ENCODE results near the gene TMEM184C.

The TMEM184C gene

DNA sequence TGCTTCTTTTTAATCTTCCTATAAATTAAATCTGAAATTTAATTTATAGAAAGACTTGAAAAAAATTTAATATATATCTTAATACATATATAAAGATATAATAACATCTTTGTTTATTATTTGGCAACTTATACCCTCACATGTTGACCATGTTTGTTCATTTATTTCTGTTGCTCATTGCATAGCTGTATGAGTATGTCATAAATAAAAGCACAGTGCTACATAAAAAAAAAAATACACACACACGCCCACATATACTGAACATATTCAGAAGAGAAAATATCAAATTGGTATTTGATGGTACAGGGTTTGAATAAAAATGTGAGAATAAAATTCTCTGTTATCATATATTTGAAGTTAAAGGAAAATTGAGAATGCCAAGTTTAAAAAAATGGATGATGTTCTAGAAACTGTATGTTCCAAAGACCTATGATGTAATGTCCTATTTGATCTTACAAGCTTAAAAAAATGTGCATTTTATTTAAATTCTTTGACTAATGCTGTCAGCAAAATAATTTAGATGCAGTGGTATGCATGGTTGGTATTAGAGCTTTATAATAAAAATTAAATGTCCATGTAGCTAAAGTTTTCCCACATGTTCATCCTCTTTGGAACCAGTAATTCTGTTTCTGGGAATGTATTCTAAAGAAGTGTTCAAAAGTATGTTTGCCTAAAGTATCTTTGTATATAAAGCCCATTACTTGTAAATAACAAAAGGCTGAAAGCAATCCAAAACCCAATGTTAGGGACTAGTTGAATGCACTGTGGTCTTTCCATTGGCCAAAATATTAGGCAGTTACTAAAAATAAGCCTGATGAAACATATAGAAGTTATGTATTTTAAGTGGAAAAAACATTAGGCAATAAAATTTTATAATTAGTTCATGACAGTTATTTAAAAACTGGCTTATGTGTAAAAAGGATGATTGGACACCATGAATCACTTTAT, 12.9 kb downstream of the TMEM184C start:
- Mint-ChIP-seq H3K27me3 (no peaks in the 10 kb centered on the region), H3K4me3 (no peak overlapping the region), H3K27ac (no peak overlapping the region), H3K9me3 (no peaks in the 10 kb centered on the region), H3K4me1 (no peaks in the 10 kb centered on the region)
- DNase-seq (no peak), ATAC-seq (no peak)

DNA sequence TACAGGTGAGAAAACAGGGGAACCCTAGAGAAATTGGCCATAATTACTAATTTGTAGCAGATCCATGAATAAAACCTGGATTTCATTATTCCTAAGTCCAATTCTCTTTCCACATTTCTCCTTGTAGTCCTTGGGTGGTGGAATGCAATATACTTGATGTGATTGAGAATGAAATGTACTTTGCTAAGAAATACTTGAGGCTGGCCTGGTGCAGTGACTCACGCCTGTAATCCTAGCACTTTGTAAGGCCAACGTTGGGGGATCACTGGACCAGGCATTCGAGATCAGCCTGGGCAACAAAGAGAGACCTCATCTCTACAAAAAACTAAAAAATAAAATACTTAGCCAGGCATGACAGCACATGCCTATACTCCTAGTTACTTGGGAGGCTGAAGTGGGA, 15.9 kb downstream of the TMEM184C start:
- Mint-ChIP-seq H3K27ac (no peak overlapping the region), H3K9me3 (peaks cover 4 to 9% of the 10 kb centered on the region in 2 donors), H3K27me3 (no peaks in the 10 kb centered on the region), H3K4me3 (no peak overlapping the region), H3K4me1 (peaks cover 11% of the 10 kb centered on the region)
- no peak for DNase-seq
- no peak for ATAC-seq

DNA sequence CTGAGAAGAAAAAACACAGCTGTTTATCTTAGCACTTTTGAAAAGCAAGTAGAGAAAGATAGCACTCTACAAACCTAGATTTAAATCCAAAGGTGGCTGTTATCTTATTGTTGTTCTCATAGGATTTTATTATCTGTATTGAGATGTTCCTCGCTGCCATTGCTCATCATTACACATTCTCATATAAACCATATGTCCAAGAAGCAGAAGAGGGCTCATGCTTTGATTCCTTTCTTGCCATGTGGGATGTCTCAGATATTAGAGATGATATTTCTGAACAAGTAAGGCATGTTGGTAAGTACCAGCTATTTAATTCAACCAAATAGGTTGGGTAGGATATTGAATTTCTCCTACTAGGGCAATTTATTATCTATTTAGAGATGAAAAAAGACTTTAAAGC, 16.4 kb downstream of the TMEM184C start:
- no peak overlapping the region for H3K4me3 Mint-ChIP-seq
- peaks cover 11% of the 10 kb centered on the region for H3K4me1 Mint-ChIP-seq

DNA sequence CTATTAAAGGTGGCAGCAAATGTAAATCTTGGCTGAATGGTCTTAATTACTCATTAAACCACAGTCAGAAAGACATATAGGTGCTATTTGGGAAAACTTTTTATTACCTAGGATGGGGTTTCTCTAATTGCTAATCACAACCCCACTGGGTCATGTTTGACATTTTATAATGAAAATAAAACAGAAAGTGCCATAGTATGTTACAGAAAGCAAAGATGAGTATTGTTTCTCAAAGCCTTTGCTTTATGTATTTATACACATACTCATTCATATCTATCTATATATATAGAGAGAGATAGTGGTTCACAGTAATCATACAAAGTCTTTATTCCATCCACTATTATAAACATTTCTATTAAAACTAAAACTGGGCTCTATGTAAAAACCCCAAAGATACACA, 18.2 kb downstream of the TMEM184C start:
- Mint-ChIP-seq H3K9me3 (peaks cover 4 to 9% of the 10 kb centered on the region in 2 donors), H3K27ac (no peak overlapping the region), H3K4me3 (no peak overlapping the region), H3K27me3 (no peaks in the 10 kb centered on the region), H3K4me1 (peaks cover 27% of the 10 kb centered on the region)
- DNase-seq, result no peak
- ATAC-seq, result no peak

More for the DNA sequence above, 16.4 kb downstream of the TMEM184C start:
- Mint-ChIP-seq H3K27ac (no peak overlapping the region), H3K9me3 (peaks cover 4 to 9% of the 10 kb centered on the region in 2 donors), H3K27me3 (no peaks in the 10 kb centered on the region)
- ATAC-seq, result no peak
- DNase-seq, result no peak

DNA sequence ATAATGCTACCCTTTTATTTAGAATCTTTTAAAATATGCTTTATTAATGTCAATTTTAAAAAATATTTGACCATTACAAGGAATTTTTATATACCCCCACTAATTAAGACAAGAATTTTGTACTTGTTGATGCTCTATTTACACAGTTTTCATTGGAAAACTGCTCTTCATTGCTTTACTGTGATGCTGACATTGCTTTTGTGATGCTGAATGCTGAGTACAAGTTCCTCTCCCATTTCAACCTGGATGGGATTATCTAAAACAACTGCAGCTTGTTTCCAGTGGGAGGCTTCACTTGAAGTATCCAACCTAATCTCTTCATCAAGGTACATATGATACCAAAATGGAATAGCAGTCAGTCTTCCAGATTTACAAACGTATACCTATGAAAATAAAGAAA, 21.2 kb downstream of the TMEM184C start:
- H3K27ac Mint-ChIP-seq, result no peak overlapping the region
- no peak for ATAC-seq

DNA sequence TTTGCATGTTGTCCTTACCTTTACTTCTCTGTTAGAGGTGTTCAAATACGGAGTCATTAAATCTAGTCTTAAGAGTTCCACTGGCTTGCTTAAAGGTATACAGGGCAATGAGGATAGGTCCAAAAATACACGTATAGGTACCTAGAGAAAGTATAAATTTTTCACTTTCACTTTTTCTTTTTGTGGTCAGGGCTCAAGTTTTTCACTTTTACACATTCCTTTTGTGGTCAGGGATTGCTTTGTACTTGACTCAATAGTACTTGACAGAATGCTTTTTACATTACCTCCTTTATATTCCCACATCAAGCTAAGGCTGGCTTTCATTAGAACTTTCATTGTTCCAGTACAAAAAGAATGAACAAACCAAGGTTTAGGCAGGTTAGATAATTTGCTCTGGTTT, 21.7 kb downstream of the TMEM184C start:
- peak; percentile 65 for ATAC-seq
- H3K27ac Mint-ChIP-seq, result no peak overlapping the region
- peak overlapping the region; percentile 24 to 34 for H3K4me3 Mint-ChIP-seq
- peaks cover 29% of the 10 kb centered on the region for H3K4me1 Mint-ChIP-seq
- H3K27me3 Mint-ChIP-seq, result no peaks in the 10 kb centered on the region
- H3K9me3 Mint-ChIP-seq, result peaks cover 4 to 9% of the 10 kb centered on the region in 2 donors
- no peak for DNase-seq

More for the DNA sequence above, 21.2 kb downstream of the TMEM184C start:
- Mint-ChIP-seq H3K27me3 (no peaks in the 10 kb centered on the region), H3K4me1 (peaks cover 29% of the 10 kb centered on the region), H3K4me3 (no peak overlapping the region), H3K9me3 (peaks cover 4 to 9% of the 10 kb centered on the region in 2 donors)
- DNase-seq, result no peak

DNA sequence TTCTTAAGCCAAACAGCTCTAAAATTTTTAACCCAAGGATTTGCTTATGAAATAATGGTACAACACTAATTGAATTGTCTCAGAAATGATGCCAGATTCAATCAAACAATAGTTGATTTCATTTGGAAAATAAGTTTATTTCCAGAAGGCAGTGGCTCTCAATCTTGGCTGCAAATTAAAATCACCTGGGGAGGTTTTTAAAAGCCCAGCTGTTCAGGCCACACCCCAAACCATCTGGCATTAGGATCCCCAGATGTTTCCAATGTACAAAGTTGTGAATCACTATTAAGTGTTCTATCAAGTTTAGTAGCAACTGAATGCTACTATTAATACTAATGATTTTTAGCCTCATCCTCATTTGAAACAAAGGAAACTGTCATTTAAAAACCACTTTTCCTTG, 22.2 kb downstream of the TMEM184C start:
- no peak for ATAC-seq
- H3K4me1 Mint-ChIP-seq, result peaks cover 29% of the 10 kb centered on the region
- H3K27me3 Mint-ChIP-seq, result no peaks in the 10 kb centered on the region
- H3K27ac Mint-ChIP-seq, result no peak overlapping the region
- peak overlapping the region in 1 of 2 donors; percentile 24 for H3K4me3 Mint-ChIP-seq
- H3K9me3 Mint-ChIP-seq, result peaks cover 4 to 9% of the 10 kb centered on the region in 2 donors
- no peak for DNase-seq

DNA sequence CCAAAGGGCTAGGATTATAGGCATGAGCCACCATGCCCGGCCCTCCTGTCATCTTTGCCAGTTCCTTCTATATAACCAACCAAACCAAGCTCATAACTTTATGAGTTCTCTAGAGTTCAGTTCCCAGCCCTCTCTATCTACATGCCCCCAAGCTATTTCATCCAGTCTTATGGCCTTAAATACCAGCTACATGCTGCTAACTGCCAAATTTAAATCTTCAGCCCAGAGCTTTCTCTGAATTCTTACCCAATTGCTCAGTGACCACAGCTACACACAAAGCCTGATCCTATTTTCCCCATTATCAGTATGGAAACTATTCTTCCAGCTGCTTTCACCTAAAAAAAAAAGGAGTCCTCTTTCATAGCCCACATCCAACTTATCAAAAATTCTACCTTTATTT, 23.1 kb downstream of the TMEM184C start:
- no peak for DNase-seq

DNA sequence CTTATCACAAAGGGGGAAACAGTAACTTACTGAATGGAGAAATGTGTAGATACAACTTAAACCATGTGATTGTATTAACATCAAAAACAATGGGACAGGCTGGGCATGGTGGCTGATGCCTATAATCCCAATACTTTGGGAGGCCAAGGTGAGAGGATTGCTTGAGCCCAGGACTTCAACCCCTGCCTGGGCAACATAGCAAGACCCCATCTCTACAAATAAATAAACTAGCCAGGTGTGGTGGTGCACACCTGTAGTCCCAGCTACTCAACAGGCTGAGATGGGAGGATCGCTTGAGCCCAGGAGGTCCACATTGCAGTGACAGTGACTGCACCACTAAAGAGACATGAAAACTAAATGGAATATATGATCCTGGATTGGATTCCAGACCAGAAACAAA, 26.4 kb downstream of the TMEM184C start:
- Mint-ChIP-seq H3K9me3 (no peaks in the 10 kb centered on the region), H3K4me1 (peaks cover 47% of the 10 kb centered on the region), H3K4me3 (no peak overlapping the region), H3K27ac (no peak overlapping the region), H3K27me3 (no peaks in the 10 kb centered on the region)
- DNase-seq (no peak), ATAC-seq (no peak)

More for the DNA sequence above, 23.1 kb downstream of the TMEM184C start:
- no peaks in the 10 kb centered on the region for H3K27me3 Mint-ChIP-seq
- no peak overlapping the region for H3K4me3 Mint-ChIP-seq
- H3K27ac Mint-ChIP-seq, result peak overlapping the region in 1 of 2 donors; percentile 65
- ATAC-seq, result no peak
- H3K9me3 Mint-ChIP-seq, result peaks cover 4 to 9% of the 10 kb centered on the region in 2 donors
- peaks cover 29% of the 10 kb centered on the region for H3K4me1 Mint-ChIP-seq

DNA sequence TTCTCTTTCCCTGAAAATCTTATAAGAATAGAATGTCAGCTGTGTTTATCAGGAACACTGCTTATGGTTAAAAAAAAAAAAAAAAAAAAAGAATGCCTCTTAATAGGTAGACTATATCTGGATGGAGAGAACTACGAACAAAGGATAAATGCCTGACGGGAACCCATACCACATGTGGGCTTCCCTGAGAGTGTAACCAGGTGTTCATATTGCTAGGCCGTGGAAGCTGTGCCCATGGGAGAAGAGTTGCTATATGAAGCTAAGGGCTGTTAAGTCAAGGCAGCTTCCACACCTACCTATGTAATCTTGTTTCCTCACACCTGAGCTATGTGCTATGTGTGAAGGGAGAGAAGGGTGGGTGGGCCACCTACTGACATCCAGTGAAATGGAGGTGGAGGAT, 27.3 kb downstream of the TMEM184C start:
- no peak for ATAC-seq
- no peak overlapping the region for H3K27ac Mint-ChIP-seq
- no peaks in the 10 kb centered on the region for H3K27me3 Mint-ChIP-seq
- DNase-seq, result no peak
- peaks cover 47% of the 10 kb centered on the region for H3K4me1 Mint-ChIP-seq
- H3K9me3 Mint-ChIP-seq, result no peaks in the 10 kb centered on the region
- H3K4me3 Mint-ChIP-seq, result no peak overlapping the region

DNA sequence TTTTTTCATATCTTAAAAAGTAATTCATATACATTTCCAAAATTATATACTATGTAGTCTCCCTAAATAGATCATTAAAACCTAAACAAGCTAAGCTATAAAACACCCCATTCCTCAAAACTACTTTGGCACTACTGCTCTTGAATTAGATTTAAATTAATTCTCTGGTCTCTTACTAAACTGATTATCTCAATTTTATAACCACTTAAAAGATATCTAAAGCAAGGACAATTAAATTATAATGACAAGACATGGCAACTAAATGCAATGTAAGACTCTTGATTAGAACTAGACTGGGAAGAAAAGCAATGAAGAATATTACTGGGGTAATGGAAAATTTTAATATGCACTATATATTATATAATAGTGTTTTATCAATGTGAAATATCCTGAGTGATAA, 27.9 kb downstream of the TMEM184C start:
- no peaks in the 10 kb centered on the region for H3K27me3 Mint-ChIP-seq
- H3K9me3 Mint-ChIP-seq, result no peaks in the 10 kb centered on the region
- no peak overlapping the region for H3K4me3 Mint-ChIP-seq
- H3K4me1 Mint-ChIP-seq, result peaks cover 40% of the 10 kb centered on the region
- H3K27ac Mint-ChIP-seq, result no peak overlapping the region
- DNase-seq (no peak), ATAC-seq (no peak)

DNA sequence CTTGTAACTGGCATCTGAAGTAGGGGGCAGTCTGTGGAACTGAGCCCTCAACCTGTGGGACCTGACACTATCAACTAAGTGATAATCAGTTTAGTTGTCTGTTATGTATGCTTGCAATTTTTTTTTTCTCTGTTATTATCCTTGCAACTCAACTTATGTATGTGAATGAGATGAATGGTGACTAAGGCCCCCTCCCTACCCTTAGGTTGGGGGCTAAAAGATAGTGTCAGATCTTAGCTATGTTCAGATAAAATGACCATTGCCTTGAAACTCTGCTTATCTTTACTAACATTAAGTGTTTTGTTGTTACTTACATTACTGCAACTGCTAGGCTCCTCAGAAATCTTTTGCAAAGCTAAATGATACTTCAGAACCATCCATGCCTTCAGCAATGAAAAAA, 31.5 kb downstream of the TMEM184C start:
- Mint-ChIP-seq H3K4me1 (peaks cover 52% of the 10 kb centered on the region), H3K27me3 (no peaks in the 10 kb centered on the region), H3K4me3 (no peak overlapping the region), H3K9me3 (no peaks in the 10 kb centered on the region), H3K27ac (no peak overlapping the region)
- no peak for ATAC-seq
- no peak for DNase-seq

DNA sequence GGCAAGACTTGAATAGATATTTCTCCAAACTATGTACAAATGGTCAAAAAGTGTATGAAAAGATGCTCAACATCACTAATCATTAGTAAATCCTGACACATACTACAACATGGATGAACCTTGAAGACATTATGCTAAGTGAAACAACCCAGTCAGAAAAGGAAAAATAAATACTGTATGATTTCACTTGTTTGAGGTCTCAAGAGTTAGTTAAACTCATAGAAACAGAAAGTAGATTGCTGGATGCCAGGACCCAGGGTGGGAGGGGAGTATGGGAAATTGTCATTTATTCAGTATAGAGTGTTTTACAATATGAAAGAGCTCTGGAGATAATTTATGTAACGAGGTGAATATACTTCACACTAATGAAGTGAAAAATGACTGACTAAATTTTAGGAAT, 34.4 kb downstream of the TMEM184C start:
- H3K9me3 Mint-ChIP-seq, result no peaks in the 10 kb centered on the region
- H3K27ac Mint-ChIP-seq, result no peak overlapping the region
- peaks cover 43% of the 10 kb centered on the region for H3K4me1 Mint-ChIP-seq
- H3K4me3 Mint-ChIP-seq, result no peak overlapping the region
- ATAC-seq (peak; percentile 79), DNase-seq (no peak)
- H3K27me3 Mint-ChIP-seq, result no peaks in the 10 kb centered on the region

DNA sequence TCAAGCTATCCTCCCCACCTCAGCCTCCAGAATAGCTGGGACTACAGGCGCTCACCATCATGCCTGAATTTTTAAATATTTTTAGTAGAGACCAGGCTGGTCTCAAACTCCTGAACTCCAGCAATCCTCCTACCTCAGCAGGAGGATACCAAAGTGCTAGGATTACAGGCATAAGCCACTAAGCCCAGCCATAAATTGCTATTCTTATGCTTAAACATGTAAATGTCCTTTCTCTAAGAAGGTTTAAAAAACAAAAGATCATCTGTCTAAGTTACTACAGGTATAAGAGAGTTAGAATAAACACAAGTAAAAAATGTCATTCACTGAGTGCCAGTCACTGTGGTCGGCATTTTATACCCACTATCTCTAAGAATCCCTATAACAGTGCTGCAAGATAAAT, 38.4 kb downstream of the TMEM184C start:
- Mint-ChIP-seq H3K27me3 (no peaks in the 10 kb centered on the region), H3K9me3 (no peaks in the 10 kb centered on the region), H3K4me1 (peaks cover 13% of the 10 kb centered on the region), H3K27ac (no peak overlapping the region), H3K4me3 (no peak overlapping the region)
- ATAC-seq (no peak), DNase-seq (no peak)

DNA sequence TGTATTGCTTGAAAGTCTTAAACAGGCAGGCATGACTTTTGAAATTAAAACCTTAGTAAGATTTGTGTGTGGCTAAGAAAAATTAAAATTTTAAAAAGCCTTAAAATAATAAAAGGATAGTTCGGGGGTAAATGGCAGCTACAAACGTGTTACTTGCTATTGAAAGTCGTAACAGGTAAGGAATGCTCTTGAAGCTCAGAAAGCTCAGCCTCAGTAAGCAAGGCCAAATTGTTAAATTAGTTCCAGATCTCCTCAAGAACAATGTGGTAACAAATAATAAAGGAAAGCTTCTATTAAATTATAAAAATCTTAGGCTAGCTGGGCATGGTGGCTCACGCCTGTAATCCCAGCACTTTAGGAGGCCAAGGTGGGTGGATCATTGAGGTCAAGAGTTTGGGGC, 41.3 kb downstream of the TMEM184C start:
- ATAC-seq, result no peak
- no peak for DNase-seq
- H3K27me3 Mint-ChIP-seq, result no peaks in the 10 kb centered on the region
- no peaks in the 10 kb centered on the region for H3K4me1 Mint-ChIP-seq
- no peak overlapping the region for H3K27ac Mint-ChIP-seq
- no peaks in the 10 kb centered on the region for H3K9me3 Mint-ChIP-seq
- no peak overlapping the region for H3K4me3 Mint-ChIP-seq

DNA sequence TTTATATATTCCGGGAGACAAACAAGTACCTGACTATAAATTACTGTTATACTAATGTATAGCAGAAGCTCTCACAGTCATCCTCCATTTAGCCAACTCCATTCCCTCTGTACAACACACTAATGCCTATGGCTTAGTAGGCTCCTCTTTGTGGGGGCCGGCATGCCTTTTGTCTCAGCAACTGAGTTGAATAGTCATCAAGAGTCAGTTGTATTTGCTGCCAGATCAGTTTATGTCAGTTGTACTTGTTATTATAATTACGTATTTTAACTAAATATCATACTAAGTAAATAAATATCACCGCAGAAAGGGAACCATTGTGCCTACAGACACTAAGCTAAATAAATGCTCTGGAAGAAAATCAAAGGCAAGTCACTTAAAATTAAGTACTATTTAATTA, 56.9 kb downstream of the TMEM184C start:
- H3K4me3 Mint-ChIP-seq, result no peak overlapping the region

More for the DNA sequence above, 56.9 kb downstream of the TMEM184C start:
- Mint-ChIP-seq H3K4me1 (no peaks in the 10 kb centered on the region), H3K27ac (no peak overlapping the region), H3K9me3 (no peaks in the 10 kb centered on the region), H3K27me3 (no peaks in the 10 kb centered on the region)
- no peak for ATAC-seq
- no peak for DNase-seq
